NAMALWA (cell line): ENCODE data around the gene GPR171.

Experiments used
- DNase-seq: peaks from one replicate; pipeline ENCODE4 v3.0.0-alpha.2; 2015; ENCODE audit warnings: low spot score

Gene GPR171

DNA sequence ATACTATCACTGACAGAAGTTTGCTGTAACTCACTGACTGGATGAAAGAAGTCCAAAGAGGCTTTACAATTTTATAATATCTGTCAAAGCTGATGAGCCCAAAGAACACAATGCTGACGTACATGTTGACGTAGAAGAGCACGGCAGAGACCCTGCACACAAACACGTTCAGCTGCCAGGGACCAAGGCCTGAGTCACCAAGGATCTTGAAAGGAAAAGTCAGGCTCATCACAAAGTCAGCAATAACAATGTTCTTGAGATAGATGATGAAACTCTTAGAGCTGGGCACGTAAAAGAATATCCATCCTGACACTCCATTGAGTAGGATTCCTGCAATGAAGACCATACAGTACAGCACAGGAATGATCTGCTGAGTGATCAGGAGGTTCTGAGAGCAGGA is 10.9 kb upstream of the GPR171 start:
- DNase-seq, result no peak

GRCh38 chr3:151213151-151213550 is 10.1 kb upstream of the GPR171 start:
- no peak for DNase-seq

DNA sequence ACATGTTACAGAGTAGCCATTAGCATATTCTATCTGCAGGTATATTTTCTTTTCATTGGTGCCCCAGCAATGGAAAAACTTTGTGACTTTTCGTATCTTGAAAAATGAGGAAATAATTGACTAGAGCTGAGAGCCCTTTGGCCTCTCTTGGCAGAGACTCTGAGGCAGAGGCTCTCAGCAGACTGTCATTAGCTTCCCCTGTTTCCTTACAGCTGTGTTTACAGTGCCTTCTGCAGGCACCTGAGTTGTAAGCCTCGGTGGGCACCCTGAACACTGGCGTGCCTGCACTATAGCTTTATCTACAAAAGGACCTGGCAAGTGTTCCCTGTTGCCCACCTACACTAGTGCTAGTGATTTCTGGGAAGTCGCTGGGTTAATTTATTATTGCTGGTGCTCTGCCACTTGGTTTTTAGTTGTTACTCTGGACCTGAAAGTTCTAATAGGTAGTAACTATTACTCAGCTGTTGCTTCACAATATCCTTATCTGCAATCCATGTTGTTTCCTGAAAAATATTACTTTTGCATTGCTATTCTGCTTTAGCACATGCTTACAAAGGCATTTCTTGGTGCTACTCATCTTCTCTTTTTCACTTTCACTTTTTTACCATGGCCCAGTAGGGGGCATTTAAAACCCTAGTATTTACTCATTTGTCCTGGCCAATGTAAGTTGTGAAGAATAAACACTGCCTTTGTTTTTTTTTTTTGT is 7.8 kb upstream of the GPR171 start:
- DNase-seq, result peak; percentile 40

- DNase-seq, result no peak
Measured at GRCh38 chr3:151209654-151210053, 6.6 kb upstream of the GPR171 start.

DNA sequence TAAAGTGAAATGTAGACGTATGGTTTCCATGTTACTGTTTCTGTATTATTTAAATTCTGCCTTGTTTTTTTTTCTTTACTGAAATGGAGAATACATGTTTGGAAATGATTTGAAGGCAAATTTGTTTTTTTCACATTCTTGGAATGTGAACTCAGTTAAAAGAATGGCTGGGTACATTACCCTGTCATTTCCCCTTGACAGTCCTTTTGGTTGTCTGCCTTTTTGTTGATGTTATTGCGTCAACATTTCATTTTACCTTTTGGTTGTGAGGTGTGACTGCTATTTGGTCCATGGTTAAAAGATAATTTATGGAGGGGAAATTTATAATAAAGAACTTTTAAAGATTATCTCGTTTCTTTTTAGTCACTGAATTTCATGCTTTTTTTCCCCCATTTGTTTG is 3.2 kb upstream of the GPR171 start:
- no peak for DNase-seq

- DNase-seq, result no peak
Measured at GRCh38 chr3:151205482-151205881, 2.5 kb upstream of the GPR171 start.

DNA sequence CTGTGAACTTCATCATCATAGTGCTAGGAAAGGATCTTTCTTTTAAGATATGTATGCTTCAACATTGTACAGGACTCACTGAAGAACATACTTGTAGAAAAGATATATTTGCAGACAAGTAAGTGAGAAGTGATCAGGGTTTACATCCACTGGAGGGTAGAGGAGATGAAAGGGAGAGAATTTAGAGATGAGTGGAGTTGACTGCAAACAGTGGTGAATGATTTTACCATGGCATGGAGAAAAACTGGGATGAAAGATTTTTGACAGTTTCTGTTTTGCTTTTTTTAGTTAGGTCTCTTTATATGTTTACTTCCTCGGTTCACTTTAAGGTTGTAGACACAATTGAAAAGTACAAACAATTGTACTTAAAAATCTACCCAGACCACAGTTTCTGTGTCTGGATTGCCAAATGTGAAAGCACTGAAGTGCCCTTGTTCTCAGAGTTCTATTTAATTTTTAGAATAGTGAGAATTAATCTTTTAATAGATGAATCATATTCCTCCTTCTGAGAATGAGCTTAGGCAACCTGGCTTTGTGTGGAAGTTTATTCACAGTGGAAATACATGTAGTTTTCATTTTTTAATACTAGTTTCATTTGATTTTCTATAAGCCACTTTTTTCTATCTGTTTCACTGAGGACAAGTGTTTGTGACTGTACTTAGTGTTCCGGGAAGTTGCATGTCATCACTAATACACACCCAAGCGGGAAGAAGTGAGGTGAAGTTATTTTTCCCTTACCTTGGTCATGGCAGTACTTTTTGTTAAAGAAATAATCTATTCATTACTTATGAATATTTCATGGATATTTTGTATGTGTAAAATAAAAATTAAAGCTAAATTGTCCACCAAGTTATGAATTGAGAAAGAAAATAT is 1.8 kb upstream of the GPR171 start:
- DNase-seq, result no peak

DNA sequence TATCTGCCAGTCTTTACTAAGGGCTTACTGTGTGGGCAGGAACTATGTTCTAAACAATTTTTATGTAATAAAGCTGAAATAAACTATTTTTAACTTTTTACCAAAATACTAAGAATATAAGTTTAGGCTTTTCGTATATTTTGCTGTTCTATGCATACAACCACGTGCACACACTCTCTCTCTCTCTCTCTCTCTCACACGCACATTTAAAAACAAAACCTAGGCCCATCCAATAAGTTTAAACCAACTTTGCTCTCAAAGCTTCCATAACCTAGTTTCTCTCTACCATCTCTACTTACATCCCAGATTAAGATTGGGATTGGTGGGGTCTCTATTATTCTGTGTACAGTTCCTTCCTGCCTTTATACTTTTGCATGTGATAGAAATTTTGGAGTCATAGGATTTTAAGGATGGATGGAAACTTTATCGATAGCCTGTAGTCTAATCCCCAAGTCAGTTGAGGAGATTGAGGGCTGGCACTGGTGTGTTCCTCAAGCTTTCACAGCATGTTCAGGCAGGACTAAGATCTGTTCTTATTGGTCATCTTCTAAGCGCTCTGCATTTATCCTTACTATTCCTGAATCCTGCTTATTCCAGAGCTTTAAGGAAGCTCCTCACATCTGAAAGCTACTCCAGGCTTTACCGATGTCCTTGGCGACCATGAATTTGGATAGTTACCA is 1.8 kb downstream of the GPR171 start:
- no peak for DNase-seq

DNA sequence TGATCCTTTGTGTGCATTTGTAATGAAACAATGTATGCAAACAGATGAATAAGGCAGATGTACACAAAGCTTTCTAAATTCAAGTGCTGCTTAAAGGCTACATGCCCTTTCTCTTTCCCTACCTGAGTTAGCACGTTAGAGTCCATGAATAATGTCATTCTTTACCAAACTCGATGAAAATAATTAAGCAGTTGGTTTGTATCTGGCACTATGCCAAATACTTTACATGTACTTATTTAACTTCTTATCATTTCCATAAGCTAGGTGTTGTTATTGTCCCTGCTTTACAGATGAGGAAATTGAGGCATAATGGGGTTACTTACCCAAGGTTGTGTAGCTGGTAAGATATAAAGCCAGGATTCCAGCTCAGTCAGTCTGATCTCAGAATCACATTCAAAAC is 2.4 kb downstream of the GPR171 start:
- DNase-seq, result no peak

DNA sequence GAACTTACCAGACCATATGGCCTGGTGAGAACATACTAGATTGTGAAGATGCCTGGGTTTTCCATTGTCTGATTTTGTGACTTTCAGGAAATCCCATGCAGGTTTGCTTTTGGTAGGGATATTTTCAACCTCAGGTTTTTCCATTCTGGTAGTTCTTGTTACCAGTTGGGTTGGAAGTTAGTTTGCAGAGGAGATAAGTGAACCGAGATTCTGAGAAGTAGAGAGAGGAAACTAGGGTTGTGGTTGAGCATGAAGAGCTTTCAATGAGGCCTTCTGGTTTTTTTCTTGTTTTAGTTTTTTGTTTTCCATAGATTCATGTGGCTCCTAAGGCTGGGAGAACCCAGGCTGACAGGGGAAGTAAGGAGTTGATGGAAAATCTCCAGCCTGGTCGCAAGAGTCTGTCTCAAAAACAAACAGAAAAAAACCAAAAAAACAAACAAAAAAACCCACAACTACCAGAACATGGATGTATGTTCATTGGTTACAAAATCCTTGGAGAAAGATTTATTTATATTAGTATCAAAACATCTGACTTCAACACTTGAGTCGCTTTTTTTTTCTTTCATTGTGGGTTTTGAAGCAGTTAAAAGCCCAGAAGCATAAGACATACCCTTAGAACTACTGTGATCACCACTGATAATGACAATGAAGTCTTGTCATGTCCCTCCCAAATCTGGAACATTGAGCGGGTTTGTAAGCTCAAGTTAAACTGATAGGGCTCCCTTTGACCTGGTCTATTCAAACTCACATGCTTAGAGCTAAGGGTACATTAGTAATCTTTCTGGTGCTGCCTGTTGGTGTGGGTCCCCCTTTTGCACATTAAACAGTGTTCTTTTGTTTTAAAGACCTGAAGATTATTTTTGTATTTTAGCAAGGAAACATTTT is 3.2 kb downstream of the GPR171 start:
- no peak for DNase-seq

- no peak for DNase-seq
Measured at GRCh38 chr3:151198849-151199248, 4.2 kb downstream of the GPR171 start.

DNA sequence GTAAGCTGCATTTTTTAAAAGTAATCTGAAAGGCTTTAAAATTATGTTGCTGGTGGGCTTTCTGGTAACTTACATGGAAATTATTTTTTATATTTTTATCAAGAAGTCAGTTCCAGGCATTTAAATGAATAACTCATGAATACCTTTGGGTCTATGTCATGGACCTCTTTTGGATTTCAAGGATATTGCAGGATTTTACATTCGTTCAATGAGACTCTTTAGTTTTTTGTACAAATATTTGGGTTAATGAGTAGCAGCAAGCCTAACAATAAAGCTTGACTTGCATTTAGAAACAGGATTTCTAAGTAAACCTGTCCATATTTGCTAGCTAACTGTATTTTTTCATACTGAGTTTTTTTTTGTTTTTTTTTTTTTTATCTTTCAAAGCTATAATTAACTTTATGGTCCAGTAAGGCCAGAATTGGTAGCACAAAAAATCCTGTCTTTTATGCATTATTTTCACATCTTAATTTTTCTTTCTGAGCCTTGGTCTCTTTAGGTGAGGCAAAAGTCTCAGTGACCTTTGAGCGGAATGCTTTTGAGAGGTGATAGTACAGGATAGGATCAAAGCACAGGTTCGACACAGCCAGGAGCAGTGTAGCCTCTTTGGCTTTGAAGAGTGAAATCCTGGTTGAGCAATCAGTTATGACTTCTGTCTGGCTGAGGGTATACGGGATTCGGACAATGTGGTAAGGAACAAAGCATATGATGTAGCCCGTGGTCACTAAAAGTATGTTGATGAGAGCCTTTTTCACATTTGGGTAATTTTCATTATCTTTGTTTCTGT is 4.8 kb downstream of the GPR171 start:
- DNase-seq, result no peak

DNA sequence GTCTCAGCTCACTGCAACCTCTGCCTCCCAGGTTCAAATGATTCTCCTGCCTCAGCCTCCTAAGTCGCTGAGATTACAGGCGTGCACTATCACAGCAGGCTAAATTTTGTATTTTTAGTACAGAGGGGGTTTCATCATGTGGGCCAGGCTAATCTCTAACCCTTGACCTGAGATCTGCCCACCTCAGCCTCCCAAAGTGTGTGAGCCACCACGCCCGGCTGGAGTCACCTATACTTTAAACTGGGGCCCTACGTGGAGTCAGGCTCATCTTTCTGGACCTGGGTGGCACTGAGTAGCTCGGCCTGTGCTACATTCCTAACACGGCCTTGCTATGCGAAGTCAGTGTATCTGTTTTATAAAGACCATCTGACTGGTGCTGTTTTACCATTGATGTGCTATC is 5.8 kb downstream of the GPR171 start:
- DNase-seq, result no peak

- no peak for DNase-seq
Measured at GRCh38 chr3:151196434-151196833, 6.6 kb downstream of the GPR171 start.

DNA sequence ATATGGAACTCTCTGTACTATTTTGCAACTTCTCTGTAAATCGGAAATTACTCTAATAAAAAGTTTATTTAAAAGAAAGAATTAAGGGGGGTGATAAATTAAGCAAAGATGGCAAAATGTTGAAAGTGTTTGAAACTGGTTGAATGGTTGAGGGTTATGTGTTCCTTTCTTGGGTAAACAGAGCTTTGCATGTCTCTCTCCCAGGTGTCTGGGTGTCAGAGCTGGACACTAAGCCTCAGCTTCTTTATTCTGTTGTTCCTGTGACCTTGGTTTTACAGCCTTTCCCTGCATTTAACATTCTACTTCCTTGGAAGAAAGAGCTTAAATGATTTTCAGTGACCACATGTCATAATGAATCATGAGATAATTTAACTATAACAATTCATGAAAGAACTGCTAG is 7.2 kb downstream of the GPR171 start:
- DNase-seq, result no peak

DNA sequence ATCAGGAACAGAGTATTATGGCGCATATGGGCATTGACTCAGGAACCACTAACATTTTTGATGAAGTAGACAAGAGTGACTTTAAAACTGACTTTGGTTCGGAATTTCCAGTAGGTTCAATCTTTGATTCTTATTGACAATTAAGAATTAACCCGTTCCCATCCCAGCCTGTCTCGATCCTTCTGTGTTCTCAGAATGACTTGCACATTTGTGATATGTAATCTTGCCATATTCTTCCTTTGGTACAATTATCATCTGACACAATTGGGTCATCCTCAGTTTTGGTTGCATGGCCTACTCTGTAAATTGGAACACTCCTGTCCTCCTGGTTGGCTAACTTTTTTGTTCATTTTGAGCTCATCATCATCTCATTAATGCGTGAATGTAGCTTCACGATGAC is 10.5 kb downstream of the GPR171 start:
- DNase-seq, result no peak

DNA sequence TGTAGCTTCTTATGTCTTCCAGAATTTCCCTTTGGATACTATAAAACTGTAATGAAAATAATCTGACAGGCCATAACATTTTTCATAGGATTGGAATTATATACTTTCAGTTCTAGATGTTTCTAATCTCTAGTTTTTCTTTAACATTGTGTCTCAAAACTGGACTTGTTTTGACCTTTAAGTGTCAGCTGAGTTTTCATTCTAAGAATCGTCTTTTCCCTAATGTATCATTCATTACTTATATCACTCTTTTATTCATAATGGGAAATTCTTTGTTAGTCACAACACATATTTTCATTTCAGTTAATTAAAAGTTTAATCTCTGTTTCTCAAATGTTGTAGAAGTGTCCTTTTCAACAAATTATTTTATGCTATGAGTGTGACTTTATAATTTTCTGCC is 11.9 kb downstream of the GPR171 start:
- no peak for DNase-seq

DNA sequence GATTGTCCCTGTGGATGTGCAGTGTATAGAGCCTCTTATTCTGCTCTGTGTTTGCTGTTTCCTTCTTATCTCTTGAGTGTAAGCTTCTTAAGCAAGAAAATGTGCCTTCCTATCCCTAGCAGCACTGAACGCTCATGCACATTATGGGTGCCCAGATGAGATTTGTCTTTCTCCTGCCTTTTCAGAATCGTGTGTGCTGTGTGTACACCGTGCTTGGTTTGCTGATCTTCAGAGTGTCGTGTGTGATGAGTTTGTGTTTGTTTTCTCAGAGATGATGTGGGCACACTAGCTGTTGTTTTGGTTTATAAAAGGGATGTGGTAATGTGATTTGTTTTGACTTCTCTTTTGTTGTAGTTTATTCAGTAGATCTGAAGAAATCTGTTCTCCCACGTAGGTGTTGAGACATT is 19.7 kb downstream of the GPR171 start:
- DNase-seq, result no peak

DNA sequence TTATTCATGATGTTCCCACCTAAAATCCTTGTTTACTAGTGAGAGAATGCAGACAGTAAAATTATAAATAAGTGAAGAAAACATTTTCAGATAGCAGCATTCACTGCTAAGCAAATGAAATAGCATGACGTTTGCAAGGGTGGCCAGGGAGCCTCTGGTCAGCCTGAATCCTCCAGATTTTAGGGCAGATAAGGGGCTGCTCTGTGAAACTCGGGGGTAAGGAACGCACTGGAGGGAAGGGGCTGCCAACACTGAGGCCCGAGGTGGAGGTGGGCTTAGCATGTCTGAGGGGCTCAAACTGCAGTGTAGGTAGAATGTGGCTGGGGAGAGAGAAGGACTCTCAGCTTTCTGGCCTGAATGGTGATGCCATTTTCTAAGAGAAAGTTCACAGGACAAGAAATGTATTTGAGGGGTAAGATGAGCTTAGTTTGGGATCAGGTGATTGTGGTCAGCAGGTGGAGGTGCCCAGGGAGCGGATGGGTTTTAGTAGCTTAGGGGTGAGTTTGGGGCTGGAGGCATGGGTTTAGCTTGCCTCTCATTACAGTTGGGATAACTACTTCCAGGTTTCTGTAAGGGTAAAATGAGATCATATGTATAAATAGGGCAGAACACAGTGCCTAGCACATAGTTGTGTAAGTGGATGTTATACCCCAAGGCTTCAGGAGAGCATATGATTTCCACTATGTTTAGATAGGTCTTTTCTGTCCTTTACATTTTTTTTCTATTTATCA is 20.5 kb downstream of the GPR171 start:
- DNase-seq, result no peak

GRCh38 chr3:151178208-151178845 is 24.7 kb downstream of the GPR171 start:
- DNase-seq, result no peak
